ENCODE measurements around the gene CDKL5. TPM values are rescaled to one million over a fixed set of nuclear protein-coding genes. Genes with fewer than 3 reads are reported as not detected.

CDKL5 gene
- total RNA-seq, 1 donor from 2014 or later: 17.7 TPM

- Mint-ChIP-seq H3K9me3 (ENCODE audit: unreplicated experiment) (no peaks in the 10 kb centered on the region), H3K27ac (ENCODE audit: unreplicated experiment) (no peak overlapping the region), H3K4me1 (ENCODE audit: low read depth, unreplicated experiment) (peaks cover 4% of the 10 kb centered on the region), H3K27me3 (ENCODE audit: low read depth, unreplicated experiment) (no peaks in the 10 kb centered on the region), H3K4me3 (ENCODE audit: unreplicated experiment) (no peak overlapping the region), H3K36me3 (ENCODE audit: low read depth, unreplicated experiment) (peaks cover 2% of the 10 kb centered on the region)
- H3K9ac ChIP-seq (ENCODE audit: low read length): no peak overlapping the region
- H3K27me3 ChIP-seq (ENCODE audit: insufficient read depth, low read length): no peaks in the 10 kb centered on the region
- no peaks in the 10 kb centered on the region for H3K79me2 ChIP-seq (ENCODE audit: insufficient read depth, low read length)
- no peaks in the 10 kb centered on the region for H3K36me3 ChIP-seq (ENCODE audit: insufficient read depth, low read length)
- no peak overlapping the region for H3K27ac ChIP-seq (ENCODE audit: low read depth, low read length)
- TF ChIP-seq EZH2 (IDR thresholded peaks at IDR 0.05; ENCODE audit: insufficient read depth, low read length): no peak
- TF ChIP-seq CTCF (IDR thresholded peaks at IDR 0.05; ENCODE audit: insufficient read depth, low read depth, low read length): no peak
- H3K4me1 ChIP-seq (ENCODE audit: insufficient read depth, low read length): peaks cover 3% of the 10 kb centered on the region
- DNase-seq (ENCODE audit: low read depth) (no peak), FAIRE-seq (no peak)
- no peaks in the 10 kb centered on the region for H3K9me3 ChIP-seq (ENCODE audit: insufficient read depth, low read depth, low read length)
- no peak overlapping the region for H2AFZ ChIP-seq (ENCODE audit: low read depth, low read length)
- no peak overlapping the region for H3K4me3 ChIP-seq (ENCODE audit: insufficient read depth, low read depth, low read length)
- H3K4me2 ChIP-seq (ENCODE audit: low read length): no peak overlapping the region
- H4K20me1 ChIP-seq (ENCODE audit: insufficient read depth, low read length): no peaks in the 10 kb centered on the region
Measured at GRCh38 chrX:18577400-18577799, 152.0 kb downstream of the CDKL5 start.

GRCh38 chrX:18578546-18578945, 153.1 kb downstream of the CDKL5 start:
- H3K4me3 Mint-ChIP-seq (ENCODE audit: unreplicated experiment): no peak overlapping the region
- H3K4me3 ChIP-seq (ENCODE audit: insufficient read depth, low read depth, low read length): no peak overlapping the region
- H3K36me3 Mint-ChIP-seq (ENCODE audit: low read depth, unreplicated experiment): peaks cover 2% of the 10 kb centered on the region
- H2AFZ ChIP-seq (ENCODE audit: low read depth, low read length): no peak overlapping the region
- no peaks in the 10 kb centered on the region for H4K20me1 ChIP-seq (ENCODE audit: insufficient read depth, low read length)
- H3K27me3 Mint-ChIP-seq (ENCODE audit: low read depth, unreplicated experiment): no peaks in the 10 kb centered on the region
- H3K9ac ChIP-seq (ENCODE audit: low read length): no peak overlapping the region
- H3K4me2 ChIP-seq (ENCODE audit: low read length): no peak overlapping the region
- no peaks in the 10 kb centered on the region for H3K9me3 Mint-ChIP-seq (ENCODE audit: unreplicated experiment)
- H3K36me3 ChIP-seq (ENCODE audit: insufficient read depth, low read length): no peaks in the 10 kb centered on the region
- no peaks in the 10 kb centered on the region for H3K27me3 ChIP-seq (ENCODE audit: insufficient read depth, low read length)
- FAIRE-seq (peak; percentile 23), DNase-seq (ENCODE audit: low read depth) (no peak)
- no peaks in the 10 kb centered on the region for H3K9me3 ChIP-seq (ENCODE audit: insufficient read depth, low read depth, low read length)
- peaks cover 3% of the 10 kb centered on the region for H3K4me1 ChIP-seq (ENCODE audit: insufficient read depth, low read length)
- no peak overlapping the region for H3K27ac Mint-ChIP-seq (ENCODE audit: unreplicated experiment)
- no peaks in the 10 kb centered on the region for H3K79me2 ChIP-seq (ENCODE audit: insufficient read depth, low read length)
- no peak overlapping the region for H3K27ac ChIP-seq (ENCODE audit: low read depth, low read length)
- TF ChIP-seq EZH2 (IDR thresholded peaks at IDR 0.05; ENCODE audit: insufficient read depth, low read length) (no peak), CTCF (IDR thresholded peaks at IDR 0.05; ENCODE audit: insufficient read depth, low read depth, low read length) (no peak)
- H3K4me1 Mint-ChIP-seq (ENCODE audit: low read depth, unreplicated experiment): peaks cover 4% of the 10 kb centered on the region

GRCh38 chrX:18579495-18579894, 154.1 kb downstream of the CDKL5 start:
- Histone ChIP-seq H3K79me2 (ENCODE audit: insufficient read depth, low read length) (no peaks in the 10 kb centered on the region), H3K4me3 (ENCODE audit: insufficient read depth, low read depth, low read length) (no peak overlapping the region), H4K20me1 (ENCODE audit: insufficient read depth, low read length) (no peaks in the 10 kb centered on the region), H3K9me3 (ENCODE audit: insufficient read depth, low read depth, low read length) (no peaks in the 10 kb centered on the region), H3K9ac (ENCODE audit: low read length) (no peak overlapping the region), H3K4me2 (ENCODE audit: low read length) (no peak overlapping the region), H3K4me1 (ENCODE audit: insufficient read depth, low read length) (peaks cover 1% of the 10 kb centered on the region), H3K36me3 (ENCODE audit: insufficient read depth, low read length) (no peaks in the 10 kb centered on the region), H2AFZ (ENCODE audit: low read depth, low read length) (no peak overlapping the region), H3K27ac (ENCODE audit: low read depth, low read length) (no peak overlapping the region), H3K27me3 (ENCODE audit: insufficient read depth, low read length) (no peaks in the 10 kb centered on the region)
- H3K4me3 Mint-ChIP-seq (ENCODE audit: unreplicated experiment): no peak overlapping the region
- peaks cover under 1% of the 10 kb centered on the region for H3K4me1 Mint-ChIP-seq (ENCODE audit: low read depth, unreplicated experiment)
- FAIRE-seq: no peak
- no peaks in the 10 kb centered on the region for H3K27me3 Mint-ChIP-seq (ENCODE audit: low read depth, unreplicated experiment)
- peaks cover 2% of the 10 kb centered on the region for H3K36me3 Mint-ChIP-seq (ENCODE audit: low read depth, unreplicated experiment)
- H3K27ac Mint-ChIP-seq (ENCODE audit: unreplicated experiment): no peak overlapping the region
- H3K9me3 Mint-ChIP-seq (ENCODE audit: unreplicated experiment): no peaks in the 10 kb centered on the region
- no peak for DNase-seq (ENCODE audit: low read depth)
- no peak for TF ChIP-seq EZH2 (IDR thresholded peaks at IDR 0.05; ENCODE audit: insufficient read depth, low read length)
- TF ChIP-seq CTCF (IDR thresholded peaks at IDR 0.05; ENCODE audit: insufficient read depth, low read depth, low read length): no peak
